Measurements from ENCODE around the gene MXD3.

DNA sequence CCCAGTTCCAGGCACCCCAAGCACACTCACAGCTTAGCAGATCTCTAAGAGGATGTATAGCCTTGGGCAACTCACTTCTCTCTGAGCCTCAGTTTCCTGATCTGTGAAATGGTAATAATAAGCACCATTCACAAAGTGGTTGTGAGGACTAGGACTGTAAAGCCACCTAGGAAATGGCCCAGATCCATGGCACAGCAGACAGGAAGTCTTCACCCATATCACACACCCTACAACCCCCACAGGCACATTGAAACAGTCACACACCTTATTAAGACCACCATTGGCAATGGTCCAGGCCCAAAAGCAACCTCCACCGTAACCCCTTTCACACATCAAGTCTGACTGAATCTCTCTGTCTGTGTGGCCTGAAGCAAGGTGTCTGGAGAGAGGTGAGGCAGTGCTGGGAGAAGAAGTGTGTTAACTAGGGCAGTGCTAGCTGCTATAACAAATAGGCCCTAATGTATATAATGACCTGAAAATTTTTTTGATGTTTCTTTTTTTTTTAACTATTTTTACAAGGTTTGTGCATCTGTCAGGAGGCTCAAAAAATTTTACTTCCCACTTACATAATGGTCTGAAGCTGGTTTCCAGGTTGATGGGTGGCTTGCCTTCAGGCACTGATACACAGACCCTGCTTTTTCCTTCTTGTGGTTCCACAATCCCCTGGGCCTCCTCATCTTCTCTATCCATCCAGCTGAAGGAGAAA lies 43.6 kb upstream of the MXD3 start:
- TF ChIP-seq POLR2AphosphoS5 (IDR thresholded peaks at IDR 0.05; ENCODE audit: low read depth, low read length) (no peak), TAF1 (IDR thresholded peaks at IDR 0.05; ENCODE audit: borderline replicate concordance, insufficient read depth, low read length) (no peak), SIN3A (IDR thresholded peaks at IDR 0.05; ENCODE audit: borderline replicate concordance, insufficient read depth, low read length) (no peak)
- TF ChIP-seq, protein P1, sequence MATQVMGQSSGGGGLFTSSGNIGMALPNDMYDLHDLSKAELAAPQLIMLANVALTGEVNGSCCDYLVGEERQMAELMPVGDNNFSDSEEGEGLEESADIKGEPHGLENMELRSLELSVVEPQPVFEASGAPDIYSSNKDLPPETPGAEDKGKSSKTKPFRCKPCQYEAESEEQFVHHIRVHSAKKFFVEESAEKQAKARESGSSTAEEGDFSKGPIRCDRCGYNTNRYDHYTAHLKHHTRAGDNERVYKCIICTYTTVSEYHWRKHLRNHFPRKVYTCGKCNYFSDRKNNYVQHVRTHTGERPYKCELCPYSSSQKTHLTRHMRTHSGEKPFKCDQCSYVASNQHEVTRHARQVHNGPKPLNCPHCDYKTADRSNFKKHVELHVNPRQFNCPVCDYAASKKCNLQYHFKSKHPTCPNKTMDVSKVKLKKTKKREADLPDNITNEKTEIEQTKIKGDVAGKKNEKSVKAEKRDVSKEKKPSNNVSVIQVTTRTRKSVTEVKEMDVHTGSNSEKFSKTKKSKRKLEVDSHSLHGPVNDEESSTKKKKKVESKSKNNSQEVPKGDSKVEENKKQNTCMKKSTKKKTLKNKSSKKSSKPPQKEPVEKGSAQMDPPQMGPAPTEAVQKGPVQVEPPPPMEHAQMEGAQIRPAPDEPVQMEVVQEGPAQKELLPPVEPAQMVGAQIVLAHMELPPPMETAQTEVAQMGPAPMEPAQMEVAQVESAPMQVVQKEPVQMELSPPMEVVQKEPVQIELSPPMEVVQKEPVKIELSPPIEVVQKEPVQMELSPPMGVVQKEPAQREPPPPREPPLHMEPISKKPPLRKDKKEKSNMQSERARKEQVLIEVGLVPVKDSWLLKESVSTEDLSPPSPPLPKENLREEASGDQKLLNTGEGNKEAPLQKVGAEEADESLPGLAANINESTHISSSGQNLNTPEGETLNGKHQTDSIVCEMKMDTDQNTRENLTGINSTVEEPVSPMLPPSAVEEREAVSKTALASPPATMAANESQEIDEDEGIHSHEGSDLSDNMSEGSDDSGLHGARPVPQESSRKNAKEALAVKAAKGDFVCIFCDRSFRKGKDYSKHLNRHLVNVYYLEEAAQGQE (IDR thresholded peaks at IDR 0.05; ENCODE audit: insufficient read depth in 1 of 2, low read depth in 2 of 2, low read length in 2 of 2): no peak

Measured in PFSK-1 (cell line).